BLaER1 treated with 17β-estradiol and CSF1 and Interleukin-3, amounts not matched to agents 10 nM and 100 nM (cell line): ENCODE results near the gene RAPGEFL1.
A peak's percentile ranks its signal among the peaks of the same experiment; 100 is the strongest.
"Not testable (repeated sequence)": the region's sequence is repeated elsewhere in the genome, so short reads cannot be mapped to it uniquely, and the experiment has no call there.

Experiments
- H3K27ac ChIP-seq, 11 experiments: shearing (Covaris generic); formaldehyde crosslinking; 2 replicates each; pipeline ENCODE4 v1.8.1; 2022
- H3K27me3 ChIP-seq, 11 experiments: shearing (Covaris generic); formaldehyde crosslinking; 2 replicates each; pipeline ENCODE4 v1.8.1; 2022
- H3K36me3 ChIP-seq, 11 experiments: shearing (Covaris generic); formaldehyde crosslinking; 2 replicates each; pipeline ENCODE4 v1.8.1; 2022
- H3K4me1 ChIP-seq, 10 experiments: shearing (Covaris generic); formaldehyde crosslinking; 2 replicates each; pipeline ENCODE4 v1.8.1; 2022
- H3K4me2 ChIP-seq, 11 experiments: shearing (Covaris generic); formaldehyde crosslinking; 2 replicates each; pipeline ENCODE4 v1.8.1; 2022
- H3K4me3 ChIP-seq, 10 experiments: shearing (Covaris generic); formaldehyde crosslinking; 2 replicates each; pipeline ENCODE4 v1.8.1; 2022
- H3K9ac ChIP-seq, 11 experiments: shearing (Covaris generic); formaldehyde crosslinking; 2 replicates each; pipeline ENCODE4 v1.8.1; 2022
- H3K9me3 ChIP-seq, 11 experiments: shearing (Covaris generic); formaldehyde crosslinking; replicated peaks in 1 of 11; 2 replicates each; pipeline ENCODE4 v1.8.1; 2022
- H4K20me1 ChIP-seq, 11 experiments: shearing (Covaris generic); formaldehyde crosslinking; 2 replicates each; pipeline ENCODE4 v1.8.1; 2022
- Cebpa-rat ChIP-seq, 11 experiments: shearing (Covaris generic); IDR thresholded peaks; 2 replicates each; pipeline ENCODE4 v1.8.1; 2022

The RAPGEFL1 gene

GRCh38 chr17:40209404-40210093 is 32.3 kb downstream of the RAPGEFL1 start:
- H3K27ac ChIP-seq = no peak overlapping the region
- no peaks in the 10 kb centered on the region for H3K27me3 ChIP-seq
- H3K4me3 ChIP-seq = no peak overlapping the region
- H3K4me2 ChIP-seq = no peak overlapping the region
- no peak overlapping the region for H3K9ac ChIP-seq
- TF ChIP-seq Cebpa-rat (IDR thresholded peaks at IDR 0.05) = no peak
- no peaks in the 10 kb centered on the region for H4K20me1 ChIP-seq
- H3K4me1 ChIP-seq = peaks cover 0 to 10% (median 0%) of the 10 kb centered on the region in 10 experiments; a peak in 3 of 20 replicates
- H3K9me3 ChIP-seq = no peaks in the 10 kb centered on the region
- H3K36me3 ChIP-seq = no peaks in the 10 kb centered on the region

GRCh38 chr17:40213914-40214313 is 36.6 kb downstream of the RAPGEFL1 start:
- not testable (repeated sequence) for H3K36me3 ChIP-seq, H3K27me3 ChIP-seq, H3K4me3 ChIP-seq, H3K9ac ChIP-seq, H3K27ac ChIP-seq, H3K9me3 ChIP-seq, H4K20me1 ChIP-seq, H3K4me2 ChIP-seq
- peaks cover 0 to 14% (median 2%) of the 10 kb centered on the region in 10 experiments; a peak in 7 of 20 replicates for H3K4me1 ChIP-seq

- H3K36me3 ChIP-seq = peaks cover 0 to 1% (median under 1%) of the 10 kb centered on the region in 11 experiments; a peak in 4 of 22 replicates
- H3K4me1 ChIP-seq = peaks cover 9 to 27% (median 16%) of the 10 kb centered on the region in 10 experiments; a peak in 19 of 20 replicates
- no peaks in the 10 kb centered on the region for H3K27me3 ChIP-seq
- TF ChIP-seq Cebpa-rat (IDR thresholded peaks at IDR 0.05) = no peak
- H3K9ac ChIP-seq = peak overlapping the region in 4 of 11 experiments; percentile 76 to 90 (median 81); a peak in 4 of 22 replicates
- peak overlapping the region; percentile 70 to 94 (median 76) for H3K27ac ChIP-seq
- peaks cover 0 to 6% (median 0%) of the 10 kb centered on the region in 11 experiments; a peak in 3 of 22 replicates for H4K20me1 ChIP-seq
- peak overlapping the region in 9 of 10 experiments; percentile 67 to 78 (median 76); a peak in 12 of 20 replicates for H3K4me3 ChIP-seq
- H3K9me3 ChIP-seq = no peaks in the 10 kb centered on the region
- H3K4me2 ChIP-seq = peak overlapping the region; percentile 69 to 91 (median 80)
Measured at GRCh38 chr17:40218006-40218739, 40.9 kb downstream of the RAPGEFL1 start.

GRCh38 chr17:40218740-40219593 is 41.7 kb downstream of the RAPGEFL1 start, which contains the start of gene WIPF2:
WIPF2 (plus strand) TSS chr17:40219304; CDS start chr17:40256460, 37,156 bp downstream.
- Histone ChIP-seq H3K4me1 (peaks cover 9 to 27% (median 16%) of the 10 kb centered on the region in 10 experiments; a peak in 19 of 20 replicates), H3K9ac (peak within 1 kb of the TSS; percentile 72 to 90 (median 82)), H3K4me2 (peak within 1 kb of the TSS; percentile 84 to 97 (median 91)), H4K20me1 (peaks cover 0 to 9% (median 3%) of the 10 kb centered on the region in 11 experiments; a peak in 8 of 22 replicates), H3K36me3 (peaks cover 0 to 9% (median 3%) of the 10 kb centered on the region in 11 experiments; a peak in 4 of 22 replicates), H3K27ac (peak within 1 kb of the TSS; percentile 70 to 94 (median 76)), H3K27me3 (no peaks in the 10 kb centered on the region), H3K4me3 (peak within 1 kb of the TSS; percentile 67 to 78 (median 76)), H3K9me3 (no peaks in the 10 kb centered on the region)
- TF ChIP-seq Cebpa-rat (IDR thresholded peaks at IDR 0.05) = no peak

- Histone ChIP-seq H3K27me3 (no peaks in the 10 kb centered on the region), H3K4me3 (peak overlapping the region; percentile 67 to 78 (median 76)), H3K9ac (peak overlapping the region; percentile 72 to 90 (median 82)), H3K9me3 (no peaks in the 10 kb centered on the region), H3K4me2 (peak overlapping the region; percentile 82 to 97 (median 90)), H4K20me1 (peaks cover 0 to 17% (median 9%) of the 10 kb centered on the region in 11 experiments; a peak in 9 of 22 replicates), H3K27ac (peak overlapping the region; percentile 70 to 94 (median 76); a peak in 21 of 22 replicates), H3K4me1 (peaks cover 9 to 27% (median 16%) of the 10 kb centered on the region in 10 experiments; a peak in 19 of 20 replicates), H3K36me3 (peaks cover 0 to 17% (median 5%) of the 10 kb centered on the region in 11 experiments; a peak in 12 of 22 replicates)
- no peak for TF ChIP-seq Cebpa-rat (IDR thresholded peaks at IDR 0.05)
Measured at GRCh38 chr17:40219594-40220338, 42.5 kb downstream of the RAPGEFL1 start.

GRCh38 chr17:40224718-40225550 is 47.7 kb downstream of the RAPGEFL1 start:
- Histone ChIP-seq H3K4me2 (no peak overlapping the region), H3K4me3 (no peak overlapping the region), H4K20me1 (peaks cover 7 to 62% (median 33%) of the 10 kb centered on the region in 11 experiments; a peak in 14 of 22 replicates), H3K9ac (peak overlapping the region in 1 of 11 experiments; percentile 15; a peak in 1 of 22 replicates), H3K27ac (no peak overlapping the region), H3K9me3 (no peaks in the 10 kb centered on the region), H3K27me3 (no peaks in the 10 kb centered on the region), H3K36me3 (peaks cover 27 to 65% (median 48%) of the 10 kb centered on the region in 11 experiments), H3K4me1 (peaks cover 8 to 15% (median 14%) of the 10 kb centered on the region in 10 experiments; a peak in 19 of 20 replicates)
- no peak for TF ChIP-seq Cebpa-rat (IDR thresholded peaks at IDR 0.05)

- not testable (repeated sequence) for H3K9ac ChIP-seq, H3K4me3 ChIP-seq, H3K27me3 ChIP-seq, H3K9me3 ChIP-seq, H3K27ac ChIP-seq, H3K4me1 ChIP-seq, H3K4me2 ChIP-seq
- Histone ChIP-seq H3K36me3 (peaks cover 49 to 96% (median 73%) of the 10 kb centered on the region in 11 experiments), H4K20me1 (peaks cover 9 to 93% (median 51%) of the 10 kb centered on the region in 11 experiments; a peak in 17 of 22 replicates)
Measured at GRCh38 chr17:40229146-40229545, 51.9 kb downstream of the RAPGEFL1 start.
